Stimulated activated CD4-positive, alpha-beta T cell treated with anti-CD3 and anti-CD28 coated beads, Interleukin-12 subunit alpha, Interleukin-12 subunit beta, amount 100 ng/mL, for 24 hours (primary cell): Measurements from ENCODE around the gene CNTFR.
"Not testable (repeated sequence)": the region's sequence is repeated elsewhere in the genome, so short reads cannot be mapped to it uniquely, and the experiment has no call there.

Source experiments
- DNase-seq, 2 experiments: peaks; one replicate each; pipeline ENCODE4 v3.0.0-alpha.2; 2020; ENCODE audit warnings: low read depth in 2 of 2

Gene CNTFR

GRCh38 chr9:34554211-34555001, 35.1 kb downstream of the CNTFR start:
- DNase-seq: no peak

- DNase-seq: no peak
Observed at GRCh38 chr9:34553511-34554021, 36.0 kb downstream of the CNTFR start.

- DNase-seq: no peak
Observed at GRCh38 chr9:34552986-34553385, 36.5 kb downstream of the CNTFR start.

GRCh38 chr9:34552606-34552981, 36.9 kb downstream of the CNTFR start:
- no peak for DNase-seq

- no peak for DNase-seq
Observed at GRCh38 chr9:34551751-34552605, 37.5 kb downstream of the CNTFR start.

GRCh38 chr9:34550681-34551270, 38.7 kb downstream of the CNTFR start:
- DNase-seq: no peak

GRCh38 chr9:34550016-34550680, 39.4 kb downstream of the CNTFR start:
- DNase-seq: no peak

GRCh38 chr9:34549407-34549732, 40.2 kb downstream of the CNTFR start:
- no peak for DNase-seq

- DNase-seq: peak in 1 of 2 experiments; percentile 17
Observed at GRCh38 chr9:34547960-34548611, 41.4 kb downstream of the CNTFR start.

GRCh38 chr9:34546834-34547827, 42.4 kb downstream of the CNTFR start:
- DNase-seq: peak; percentile 23 to 51

- DNase-seq: no peak
Observed at GRCh38 chr9:34546102-34546833, 43.3 kb downstream of the CNTFR start.

GRCh38 chr9:34545497-34545896, 44.0 kb downstream of the CNTFR start:
- DNase-seq: no peak

- DNase-seq: no peak
Observed at GRCh38 chr9:34544035-34544434, 45.5 kb downstream of the CNTFR start.

- no peak for DNase-seq
Observed at GRCh38 chr9:34541540-34541939, 48.0 kb downstream of the CNTFR start.

GRCh38 chr9:34540827-34541226, 48.7 kb downstream of the CNTFR start:
- DNase-seq: no peak

- DNase-seq: no peak
Observed at GRCh38 chr9:34536685-34537084, 52.8 kb downstream of the CNTFR start.

GRCh38 chr9:34532041-34532440, 57.5 kb downstream of the CNTFR start:
- not testable (repeated sequence) for DNase-seq

- no peak for DNase-seq
Observed at GRCh38 chr9:34526026-34526425, 63.5 kb downstream of the CNTFR start.

GRCh38 chr9:34524349-34524748, 65.2 kb downstream of the CNTFR start:
- no peak for DNase-seq
